Thoracic aorta (tissue), 2 donors: Measurements from ENCODE around the gene COL15A1. TPM values are rescaled to one million over a fixed set of nuclear protein-coding genes. Genes with fewer than 3 reads are reported as not detected.
A peak's percentile ranks its signal among the peaks of the same experiment; 100 is the strongest.

ENCODE experiments used
- ATAC-seq: fragments of 150-250 bp; one replicate; pipeline ENCODE4 v1.8.0; 2017; ENCODE audit warnings: low read depth; ENCODE audit not compliant: insufficient number of reproducible peaks, low FRiP score
- DNase-seq: peaks from one replicate; pipeline ENCODE4 v3.0.0-alpha.2; 2020; ENCODE audit warnings: low spot score
- H3K27ac ChIP-seq, 2 donors: fragments of 200-600 bp; sonication (generic); 1 replicate in 1 of 2; 2 replicates in 1 of 2; pipeline ENCODE4 v1.5.1; 2016; ENCODE audit warnings: mild to moderate bottlenecking in 2 of 2, moderate library complexity in 2 of 2
- H3K27me3 ChIP-seq: fragments of 200-600 bp; sonication (generic); replicated peaks from 2 replicates; pipeline ENCODE4 v1.6.0; 2016; ENCODE audit warnings: mild to moderate bottlenecking; ENCODE audit not compliant: insufficient read depth
- H3K36me3 ChIP-seq: fragments of 200-600 bp; sonication (generic); one replicate; pipeline ENCODE4 v1.5.1; 2016
- H3K4me1 ChIP-seq, 2 donors: fragments of 200-600 bp; sonication (generic); 1 replicate in 1 of 2; 2 replicates in 1 of 2; pipeline versions ENCODE4 v1.5.1 to v1.6.0; 2016; ENCODE audit warnings: low read depth in 2 of 2, mild to moderate bottlenecking in 1 of 2; ENCODE audit not compliant: control insufficient read depth in 1 of 2
- H3K4me3 ChIP-seq: fragments of 200-600 bp; sonication (generic); 2 replicates; pipeline ENCODE4 v1.5.1; 2016; ENCODE audit warnings: mild to moderate bottlenecking
- H3K9me3 ChIP-seq: fragments of 200-600 bp; sonication (generic); 2 replicates; pipeline ENCODE4 v1.5.1; 2016
- total RNA-seq, 2 donors: library from RNA; depleted of rRNA; stranded (reverse); fragments of >200 nt; gene quantifications; one replicate each; pipeline versions ENCODE4 v1.1.0 to v1.2.3, GENCODE V29; 2016
- TF ChIP-seq, protein P1 (sequence below): fragments of 200-600 bp; sonication (generic); IDR thresholded peaks from one replicate; pipeline ENCODE4 v1.5.1; 2019; ENCODE audit warnings: antibody characterized with exemption

COL15A1 gene
- total RNA-seq, 2 donors from 2014 or later = 23.3 to 70.4 TPM

DNA sequence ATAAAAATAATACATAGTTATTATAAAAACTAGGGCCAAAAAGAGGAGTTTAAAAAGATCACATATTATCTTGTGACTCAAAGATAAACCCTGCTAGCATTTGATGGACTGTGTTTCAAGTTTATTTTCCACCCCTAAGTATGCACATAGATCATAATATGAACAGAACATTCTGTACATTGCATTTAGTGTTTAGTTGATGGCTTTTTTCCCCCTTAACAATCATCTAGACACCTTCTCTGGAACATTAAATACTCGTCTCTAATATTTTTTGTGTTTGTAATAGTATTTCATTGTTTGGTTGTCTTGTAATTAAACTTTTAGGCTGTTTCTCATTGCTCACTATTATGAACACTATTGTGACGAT, 10.5 kb downstream of the COL15A1 start:
- H3K27me3 ChIP-seq = no peaks in the 10 kb centered on the region
- no peaks in the 10 kb centered on the region for H3K9me3 ChIP-seq
- H3K4me3 ChIP-seq = no peak overlapping the region
- ATAC-seq (no peak), DNase-seq (no peak)
- TF ChIP-seq, protein P1, sequence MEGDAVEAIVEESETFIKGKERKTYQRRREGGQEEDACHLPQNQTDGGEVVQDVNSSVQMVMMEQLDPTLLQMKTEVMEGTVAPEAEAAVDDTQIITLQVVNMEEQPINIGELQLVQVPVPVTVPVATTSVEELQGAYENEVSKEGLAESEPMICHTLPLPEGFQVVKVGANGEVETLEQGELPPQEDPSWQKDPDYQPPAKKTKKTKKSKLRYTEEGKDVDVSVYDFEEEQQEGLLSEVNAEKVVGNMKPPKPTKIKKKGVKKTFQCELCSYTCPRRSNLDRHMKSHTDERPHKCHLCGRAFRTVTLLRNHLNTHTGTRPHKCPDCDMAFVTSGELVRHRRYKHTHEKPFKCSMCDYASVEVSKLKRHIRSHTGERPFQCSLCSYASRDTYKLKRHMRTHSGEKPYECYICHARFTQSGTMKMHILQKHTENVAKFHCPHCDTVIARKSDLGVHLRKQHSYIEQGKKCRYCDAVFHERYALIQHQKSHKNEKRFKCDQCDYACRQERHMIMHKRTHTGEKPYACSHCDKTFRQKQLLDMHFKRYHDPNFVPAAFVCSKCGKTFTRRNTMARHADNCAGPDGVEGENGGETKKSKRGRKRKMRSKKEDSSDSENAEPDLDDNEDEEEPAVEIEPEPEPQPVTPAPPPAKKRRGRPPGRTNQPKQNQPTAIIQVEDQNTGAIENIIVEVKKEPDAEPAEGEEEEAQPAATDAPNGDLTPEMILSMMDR = no peak
- H3K36me3 ChIP-seq = no peaks in the 10 kb centered on the region
- H3K27ac ChIP-seq = no peak overlapping the region
- peaks cover 3 to 25% of the 10 kb centered on the region in 2 donors for H3K4me1 ChIP-seq

DNA sequence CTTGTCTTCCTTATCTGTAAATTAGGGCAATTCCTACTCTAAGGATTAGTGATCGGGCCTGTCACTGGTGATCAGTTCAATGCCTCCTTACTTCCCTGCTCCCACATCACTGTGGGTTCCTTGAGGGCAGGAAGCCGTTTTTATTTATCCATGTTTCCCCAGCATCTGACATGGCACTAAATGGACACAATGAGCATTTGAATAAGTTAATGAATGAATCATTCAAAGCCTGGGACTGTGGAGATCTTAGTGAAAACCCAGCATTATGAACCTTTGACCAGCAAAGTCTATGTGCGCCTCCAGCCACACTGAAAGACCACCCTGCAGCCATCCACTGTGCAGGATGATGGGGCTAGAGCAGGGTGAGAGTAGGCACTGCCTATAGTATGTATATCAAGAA, 11.6 kb downstream of the COL15A1 start:
- H3K4me1 ChIP-seq = peaks cover 3 to 36% of the 10 kb centered on the region in 2 donors
- H3K27me3 ChIP-seq = no peaks in the 10 kb centered on the region
- no peak for ATAC-seq
- TF ChIP-seq, protein P1 = no peak
- no peaks in the 10 kb centered on the region for H3K36me3 ChIP-seq
- no peak overlapping the region for H3K4me3 ChIP-seq
- H3K27ac ChIP-seq = peak overlapping the region in 1 of 2 donors; percentile 16
- DNase-seq = no peak
- no peaks in the 10 kb centered on the region for H3K9me3 ChIP-seq

DNA sequence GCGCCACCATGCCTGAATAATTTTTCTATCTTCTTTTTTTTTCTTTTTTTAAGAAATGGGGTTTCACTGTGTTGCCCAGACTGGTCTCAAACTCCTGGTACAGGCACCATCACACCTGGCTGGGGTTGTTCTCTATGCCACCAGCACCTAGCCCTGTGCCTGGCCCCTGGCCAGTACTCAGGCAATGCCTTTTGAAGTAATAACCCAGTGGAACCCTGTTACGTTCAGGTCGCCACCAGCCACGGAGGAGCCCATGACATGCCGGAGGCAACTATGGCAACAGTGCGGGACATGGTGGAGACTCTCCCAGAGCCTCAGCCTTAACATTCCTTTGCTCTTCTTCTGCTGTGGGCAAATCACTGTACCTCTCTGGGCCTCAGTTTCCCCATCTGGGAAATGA, 14.1 kb downstream of the COL15A1 start:
- TF ChIP-seq, protein P1 = no peak
- H3K36me3 ChIP-seq = no peaks in the 10 kb centered on the region
- DNase-seq = no peak
- ATAC-seq = no peak
- H3K27ac ChIP-seq = peak overlapping the region; percentile 77 to 87
- no peaks in the 10 kb centered on the region for H3K27me3 ChIP-seq
- no peak overlapping the region for H3K4me3 ChIP-seq
- H3K4me1 ChIP-seq = peaks cover 3 to 55% of the 10 kb centered on the region in 2 donors
- no peaks in the 10 kb centered on the region for H3K9me3 ChIP-seq

DNA sequence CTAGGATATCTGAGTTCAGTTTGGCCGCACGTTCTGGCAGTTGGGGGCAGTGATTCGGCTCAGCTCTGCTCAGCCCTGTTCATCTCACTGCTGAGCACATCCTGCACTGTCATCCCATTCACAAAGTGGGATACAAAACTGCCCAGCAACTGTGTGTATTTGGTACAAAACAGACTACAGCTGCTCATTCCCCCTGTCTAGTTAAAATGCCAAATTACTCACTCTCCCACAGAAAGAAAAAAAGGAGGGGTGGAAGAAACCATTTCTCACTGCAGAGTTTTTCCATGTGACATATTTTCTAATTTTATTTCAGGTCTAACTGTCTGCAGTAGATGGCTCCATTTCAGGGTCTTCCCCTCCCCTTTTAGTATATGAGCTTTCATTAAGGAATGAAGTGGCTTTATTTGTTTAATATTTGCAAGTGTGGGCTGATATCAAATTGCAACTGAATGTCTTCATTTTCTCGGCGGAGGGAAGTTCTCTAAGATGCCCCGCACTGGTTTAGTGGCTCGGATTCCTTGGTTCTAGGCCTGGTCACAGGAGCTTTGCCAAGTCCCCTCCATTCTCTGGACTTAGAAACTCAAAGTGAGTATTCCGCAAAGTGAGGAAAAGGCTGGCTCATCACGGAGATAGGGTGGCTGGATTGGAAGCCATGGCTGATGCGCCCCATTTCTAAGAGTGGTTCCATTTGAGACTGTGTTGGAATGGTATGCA, 14.7 kb downstream of the COL15A1 start:
- Histone ChIP-seq H3K27me3 (no peaks in the 10 kb centered on the region), H3K9me3 (no peaks in the 10 kb centered on the region), H3K4me3 (peak overlapping the region; percentile 40), H3K4me1 (peaks cover 3 to 61% of the 10 kb centered on the region in 2 donors), H3K27ac (peak overlapping the region; percentile 77 to 87), H3K36me3 (no peaks in the 10 kb centered on the region)
- TF ChIP-seq, protein P1 = no peak
- ATAC-seq = peak; percentile 88
- DNase-seq = no peak

DNA sequence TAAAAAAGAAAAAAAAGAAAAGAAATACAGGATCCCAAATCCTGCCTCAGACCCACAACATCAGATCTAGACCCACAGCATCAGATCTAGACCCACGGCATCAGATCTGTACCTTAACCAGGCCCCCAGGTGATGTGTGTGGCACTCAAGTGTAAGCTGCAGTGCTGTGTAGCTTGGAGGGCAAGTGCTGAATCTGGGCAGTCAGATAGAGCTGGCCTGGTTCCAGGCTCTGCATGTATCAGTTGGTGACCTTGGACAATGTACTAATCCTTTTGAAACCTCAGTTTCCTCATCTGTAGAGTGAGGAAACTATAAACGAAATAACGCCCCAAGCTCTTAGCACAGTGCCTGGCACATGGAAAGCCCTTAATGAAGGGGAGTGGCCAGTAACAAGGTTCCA, 16.7 kb downstream of the COL15A1 start:
- H3K27me3 ChIP-seq = no peaks in the 10 kb centered on the region

More for the DNA sequence above, 16.7 kb downstream of the COL15A1 start:
- no peaks in the 10 kb centered on the region for H3K36me3 ChIP-seq
- no peak overlapping the region for H3K4me3 ChIP-seq
- H3K4me1 ChIP-seq = peaks cover 15 to 78% of the 10 kb centered on the region in 2 donors
- TF ChIP-seq, protein P1 = no peak
- DNase-seq = no peak
- no peak overlapping the region for H3K27ac ChIP-seq
- no peak for ATAC-seq
- no peaks in the 10 kb centered on the region for H3K9me3 ChIP-seq
